Fibroblast of skin of scalp (primary cell): ENCODE measurements around the gene NOTCH1.
A peak's percentile ranks its signal among the peaks of the same experiment; 100 is the strongest.
"Not testable (repeated sequence)": the region's sequence is repeated elsewhere in the genome, so short reads cannot be mapped to it uniquely, and the experiment has no call there.

Source experiments
- DNase-seq: peaks from one replicate; pipeline ENCODE4 v3.0.0-alpha.2; 2013

The NOTCH1 gene

GRCh38 chr9:136578915-136579649, 33.2 kb upstream of the NOTCH1 start:
- DNase-seq, result no peak

- DNase-seq, result no peak
Observed at GRCh38 chr9:136578626-136578914, 32.7 kb upstream of the NOTCH1 start.

- no peak for DNase-seq
Observed at GRCh38 chr9:136577941-136578625, 32.2 kb upstream of the NOTCH1 start.

GRCh38 chr9:136576269-136576626, 30.4 kb upstream of the NOTCH1 start:
- DNase-seq, result peak; percentile 33

GRCh38 chr9:136575626-136576268, 29.9 kb upstream of the NOTCH1 start:
- no peak for DNase-seq

GRCh38 chr9:136574606-136575005, 28.8 kb upstream of the NOTCH1 start:
- DNase-seq, result not testable (repeated sequence)

GRCh38 chr9:136572828-136573625, 27.2 kb upstream of the NOTCH1 start:
- DNase-seq, result no peak

- DNase-seq, result peak; percentile 96
Observed at GRCh38 chr9:136572003-136572827, 26.4 kb upstream of the NOTCH1 start.

GRCh38 chr9:136571531-136571930, 25.7 kb upstream of the NOTCH1 start:
- DNase-seq, result peak; percentile 42

GRCh38 chr9:136570916-136571315, 25.1 kb upstream of the NOTCH1 start:
- no peak for DNase-seq

GRCh38 chr9:136570191-136570845, 24.5 kb upstream of the NOTCH1 start:
- no peak for DNase-seq

GRCh38 chr9:136569526-136570148, 23.8 kb upstream of the NOTCH1 start:
- no peak for DNase-seq

- no peak for DNase-seq
Observed at GRCh38 chr9:136568288-136569081, 22.6 kb upstream of the NOTCH1 start.

GRCh38 chr9:136567651-136568287, 21.9 kb upstream of the NOTCH1 start:
- peak; percentile 94 for DNase-seq

- DNase-seq, result no peak
Observed at GRCh38 chr9:136566901-136567300, 21.1 kb upstream of the NOTCH1 start.

- DNase-seq, result no peak
Observed at GRCh38 chr9:136566553-136566895, 20.7 kb upstream of the NOTCH1 start.

GRCh38 chr9:136565715-136566552, 20.1 kb upstream of the NOTCH1 start:
- no peak for DNase-seq

GRCh38 chr9:136565086-136565714, 19.4 kb upstream of the NOTCH1 start:
- no peak for DNase-seq
